GM12872 (cell line): Measurements from ENCODE around the gene HBEGF.

Experiments used
- CTCF ChIP-seq: IDR thresholded peaks from 3 replicates; pipeline ENCODE4 v1.5.1; 2011; ENCODE audit warnings: low read depth, mild to moderate bottlenecking, low read length, moderate library complexity; ENCODE audit not compliant: insufficient read depth

HBEGF gene

GRCh38 chr5:140360101-140360500 is 13.7 kb upstream of the HBEGF start, which contains the start of gene SLC4A9:
SLC4A9 (plus strand) TSS chr5:140360194; CDS start chr5:140360237, 43 bp downstream.
- no peak for TF ChIP-seq CTCF

GRCh38 chr5:140358738-140359310 is 12.4 kb upstream of the HBEGF start:
- TF ChIP-seq CTCF = peak; percentile 33; the same call in 1 of the 3 replicates

- peak; percentile 93 for TF ChIP-seq CTCF
These were observed 11.3 kb upstream of the HBEGF start for GRCh38 chr5:140357726-140358093.

GRCh38 chr5:140356853-140357725 is 10.7 kb upstream of the HBEGF start:
- no peak for TF ChIP-seq CTCF

- TF ChIP-seq CTCF = no peak
These were observed 9.1 kb upstream of the HBEGF start for GRCh38 chr5:140355546-140355945.

GRCh38 chr5:140351609-140352334 is 5.4 kb upstream of the HBEGF start:
- TF ChIP-seq CTCF = peak; percentile 75

GRCh38 chr5:140349244-140349643 is 2.8 kb upstream of the HBEGF start:
- TF ChIP-seq CTCF = no peak
